Activated naive CD4-positive, alpha-beta T cell treated with Interleukin-2 at 50 U/mL for 16 hours (primary cell): Measurements from ENCODE around the gene ATE1.
"Not testable (repeated sequence)": the region's sequence is repeated elsewhere in the genome, so short reads cannot be mapped to it uniquely, and the experiment has no call there.

Experiments used
- DNase-seq: peaks from one replicate; pipeline ENCODE4 v3.0.0-alpha.2; 2020

ATE1 gene

DNA sequence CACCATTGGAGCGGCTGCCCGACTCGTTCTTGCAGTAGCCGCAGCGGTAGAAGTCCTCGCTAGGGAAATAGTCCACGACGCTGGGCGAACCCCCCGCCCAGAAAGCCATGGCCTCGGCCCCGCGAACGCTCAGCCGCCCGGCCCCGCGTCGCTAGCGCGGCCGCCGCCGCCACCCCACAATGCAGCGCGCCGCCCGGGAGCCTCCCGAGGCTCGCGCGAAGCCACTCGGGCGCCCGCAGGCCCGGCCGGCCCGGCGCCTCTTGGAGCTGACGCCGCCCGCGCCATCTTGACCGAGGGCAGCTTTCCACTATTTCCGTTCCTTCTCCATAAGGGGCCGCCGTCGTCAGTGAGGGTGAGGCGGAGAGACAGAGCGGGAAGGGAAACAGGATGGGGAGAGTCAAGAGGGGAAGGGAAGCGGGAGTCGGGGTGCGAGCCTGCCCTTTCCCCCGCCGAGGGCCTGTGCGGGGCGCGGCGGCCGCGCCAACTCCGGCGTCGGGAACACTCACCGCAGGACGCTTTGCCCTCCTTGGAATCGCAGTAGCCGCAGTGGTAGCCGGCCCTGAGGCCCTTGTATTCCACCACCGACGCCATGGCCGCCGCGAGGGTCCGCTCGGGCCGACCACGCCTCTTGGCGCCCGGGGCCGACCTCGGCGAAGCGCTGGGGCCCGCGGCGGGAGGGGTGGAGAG lies at the start of gene ATE1:
ATE1 (minus strand) TSS at position 191 of the 687 bp plus-strand sequence; CDS start at position 109, 82 bp downstream.
- DNase-seq: peak; percentile 83

GRCh38 chr10:121976607-121977006 lies 48.8 kb upstream of the ATE1 start:
- no peak for DNase-seq

GRCh38 chr10:121975295-121976086 lies 47.7 kb upstream of the ATE1 start:
- no peak for DNase-seq

- DNase-seq: peak; percentile 80
Observed at GRCh38 chr10:121974535-121975294, 46.9 kb upstream of the ATE1 start, which contains the start of gene NSMCE4A. Gene NSMCE4A (minus strand): TSS chr10:121975217. CDS start chr10:121975165, 52 bp downstream.

- no peak for DNase-seq
Observed at GRCh38 chr10:121974019-121974534, 46.2 kb upstream of the ATE1 start.

- not testable (repeated sequence) for DNase-seq
Observed at GRCh38 chr10:121969086-121969485, 41.3 kb upstream of the ATE1 start.

GRCh38 chr10:121965996-121966395 lies 38.2 kb upstream of the ATE1 start:
- DNase-seq: no peak

GRCh38 chr10:121961456-121961855 lies 33.6 kb upstream of the ATE1 start:
- DNase-seq: no peak

DNA sequence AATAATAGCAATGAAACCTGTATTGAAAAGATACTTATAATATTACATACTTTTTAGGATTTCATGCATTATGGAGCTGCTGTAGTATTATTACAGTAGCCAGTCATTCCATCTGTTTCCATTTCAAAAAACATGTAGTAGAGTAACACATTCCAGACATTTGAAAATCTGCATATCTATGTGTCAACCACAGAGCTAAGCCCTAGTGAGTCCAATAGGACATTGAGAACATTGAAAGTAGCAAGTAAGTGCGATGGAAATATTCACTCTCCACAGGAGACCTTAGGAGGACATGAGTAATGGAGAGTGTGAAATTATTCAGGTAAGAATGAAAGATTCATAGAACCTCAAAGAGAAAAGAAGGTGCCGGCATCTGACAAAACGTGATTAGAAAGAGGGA lies 31.8 kb upstream of the ATE1 start:
- no peak for DNase-seq

DNA sequence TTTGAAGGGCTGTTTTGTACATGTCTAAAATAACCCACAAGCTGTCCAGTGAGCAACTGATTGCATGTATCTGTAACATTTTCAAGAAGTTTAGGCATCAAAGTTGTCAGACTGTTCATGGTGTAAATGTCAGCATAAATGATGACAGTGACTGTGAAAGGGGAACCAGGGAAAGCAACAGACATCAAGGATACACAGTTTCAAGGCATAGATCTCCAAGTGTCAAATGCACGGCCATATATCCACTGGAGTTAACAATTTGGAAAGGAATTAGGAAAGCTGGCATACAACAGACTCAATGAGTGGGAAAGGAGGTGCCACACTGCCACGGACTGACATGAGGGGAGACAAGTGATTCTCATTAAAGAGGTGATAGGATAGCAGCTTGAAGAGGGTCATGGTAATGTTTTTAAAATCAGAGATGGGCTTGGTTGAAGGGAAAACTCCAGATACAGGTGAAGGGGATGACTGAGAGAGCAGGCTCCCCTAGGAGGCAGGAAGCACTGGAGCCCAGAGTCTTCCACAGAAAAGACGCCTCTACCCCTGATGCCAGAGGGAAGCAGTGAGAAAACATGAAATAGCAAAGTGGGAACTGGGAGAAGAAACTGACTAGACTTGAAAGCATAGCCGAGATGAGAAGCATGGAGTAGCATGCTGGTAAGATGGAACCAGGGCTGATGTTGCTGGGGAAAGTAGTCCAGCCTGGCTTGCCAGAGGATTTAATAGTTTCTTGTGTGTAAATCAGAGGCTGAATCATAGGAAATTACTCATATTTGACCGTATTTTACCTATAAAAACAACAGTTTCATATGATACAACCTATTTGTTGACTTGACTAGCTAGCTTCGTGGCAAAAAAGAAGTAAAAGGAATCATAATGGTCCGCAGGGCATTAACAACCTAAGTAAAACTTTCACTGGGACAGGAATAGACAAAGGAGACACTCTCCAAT lies 28.6 kb upstream of the ATE1 start:
- no peak for DNase-seq

DNA sequence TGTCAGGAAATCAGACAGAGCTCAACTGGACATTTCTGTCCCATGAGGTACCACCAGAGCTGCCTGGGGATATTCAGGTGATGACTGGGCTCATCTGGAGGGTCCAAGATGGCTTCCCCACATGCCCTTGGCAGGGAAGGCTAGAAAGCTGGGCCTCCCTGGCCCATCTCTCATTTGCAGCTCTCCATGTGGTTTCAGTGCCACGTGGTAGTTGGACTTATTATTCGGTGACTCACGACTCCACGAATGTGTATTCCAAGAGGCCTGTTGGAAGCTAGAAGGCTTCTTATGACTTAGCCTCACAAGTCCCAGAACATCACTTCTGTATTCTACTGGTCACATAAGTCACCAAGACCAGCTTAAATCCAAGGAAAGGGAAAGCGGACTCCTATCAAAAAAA lies 24.4 kb upstream of the ATE1 start:
- DNase-seq: no peak

DNA sequence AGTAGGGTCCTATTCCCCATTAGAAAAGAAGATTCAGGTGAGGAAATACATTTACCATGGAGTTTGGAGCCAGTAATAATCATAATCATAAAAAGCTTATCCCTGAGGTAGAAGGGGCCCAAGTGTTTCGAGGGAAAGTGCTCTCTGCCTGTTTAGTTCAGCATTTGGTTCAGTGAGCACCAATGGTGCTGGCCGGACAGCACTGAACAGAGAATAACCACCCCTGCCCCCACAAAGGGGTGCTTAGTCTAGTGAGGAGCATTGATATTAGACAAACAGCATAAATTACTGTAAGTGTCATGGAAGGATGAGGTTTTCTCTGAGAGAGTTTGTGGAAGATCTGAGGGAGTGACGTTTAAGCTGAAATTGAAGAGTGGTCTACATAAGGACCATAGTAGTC lies 21.6 kb upstream of the ATE1 start:
- DNase-seq: no peak

DNA sequence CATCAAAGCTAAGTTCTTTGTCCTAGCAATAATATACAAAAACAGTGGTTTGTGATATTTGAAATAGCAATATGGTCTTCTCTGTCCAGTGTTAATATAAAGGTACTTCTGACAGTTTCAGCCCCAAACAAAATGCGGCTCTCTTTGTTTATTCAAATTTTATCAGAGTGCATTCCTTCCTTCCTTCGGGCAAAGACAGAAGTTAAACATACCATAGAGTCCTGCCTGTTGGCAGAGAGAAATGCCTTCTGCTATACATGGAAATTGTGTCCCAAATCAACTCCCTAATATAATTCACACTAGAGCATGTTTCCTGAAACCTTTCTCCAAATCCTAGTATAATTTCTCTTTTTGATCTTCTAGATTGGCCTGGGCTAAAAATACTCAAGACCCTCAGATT lies 21.2 kb upstream of the ATE1 start:
- DNase-seq: no peak

DNA sequence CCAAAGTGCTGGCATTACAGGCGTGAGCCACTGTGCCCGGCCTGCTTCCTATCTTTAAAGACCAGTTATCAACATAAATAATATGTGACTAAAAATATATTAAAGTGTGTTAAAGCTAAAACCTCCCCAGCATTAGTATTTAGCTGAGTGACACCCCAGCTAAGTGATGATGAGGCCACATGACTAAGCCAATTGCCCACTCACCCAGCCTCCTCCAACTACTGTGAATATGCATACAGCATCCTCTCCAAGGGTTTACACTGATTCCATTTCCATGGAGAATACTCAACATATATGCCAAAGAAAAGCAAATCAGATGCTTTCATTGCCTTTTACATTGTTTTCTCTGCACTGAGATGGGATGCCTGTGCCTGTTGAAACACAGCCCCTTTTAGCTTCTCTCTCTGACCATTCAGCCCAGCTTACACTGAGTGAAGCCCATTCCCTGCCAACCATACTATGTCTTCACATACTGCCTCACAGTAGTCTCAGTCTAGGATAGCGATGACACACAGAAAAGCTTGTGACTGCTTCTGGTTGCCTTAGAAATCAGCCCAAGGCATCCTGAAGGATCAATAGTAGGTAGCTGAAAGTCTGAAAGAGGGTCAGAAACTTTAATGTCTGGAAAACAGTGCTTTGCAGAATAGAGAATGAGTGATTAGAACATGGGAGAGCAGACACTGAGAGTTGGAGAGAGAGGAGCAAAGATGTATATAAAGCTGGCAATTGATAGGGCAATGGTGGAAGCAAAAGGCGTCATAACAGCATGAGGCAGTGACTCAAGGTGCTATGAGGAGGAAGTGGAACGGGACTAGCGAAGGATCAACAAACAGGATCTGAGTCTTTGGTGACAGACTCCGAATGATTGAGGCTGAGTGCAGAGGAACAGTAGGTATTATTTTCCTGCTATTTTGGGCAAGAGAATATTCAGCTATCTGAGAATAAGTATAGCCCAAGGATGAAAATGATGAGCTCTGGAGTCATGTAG lies 19.8 kb upstream of the ATE1 start:
- no peak for DNase-seq

DNA sequence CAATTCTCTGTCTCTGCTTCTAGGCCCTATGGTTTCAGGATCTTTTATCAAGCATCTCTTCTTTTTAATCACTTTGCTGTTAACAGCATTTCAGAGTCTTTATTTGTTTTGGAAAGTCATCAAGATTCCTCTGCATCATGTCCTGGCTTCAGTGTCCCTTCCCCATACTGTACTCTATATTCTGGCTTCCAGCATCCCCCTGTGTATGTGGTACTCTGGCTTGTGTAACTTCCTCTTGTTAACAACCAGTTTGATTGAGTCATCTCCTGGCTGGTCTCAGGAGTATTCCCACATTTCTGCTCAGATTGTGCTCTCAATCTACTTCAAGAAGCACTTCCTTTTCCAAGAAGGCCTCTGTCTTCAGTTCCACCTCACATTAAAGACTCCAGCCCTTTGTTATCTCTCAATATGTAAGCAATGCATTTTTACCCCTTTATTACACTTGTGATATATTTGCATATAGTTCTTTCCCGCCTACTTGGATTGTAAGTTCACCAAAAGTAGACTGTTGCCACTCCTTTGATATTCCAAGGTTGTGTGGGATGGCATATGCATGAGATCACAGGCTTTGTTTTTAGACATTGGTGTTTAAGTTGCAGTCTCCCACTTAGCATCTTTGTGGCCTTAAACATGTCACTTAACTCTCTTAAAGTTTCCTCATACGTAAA lies 15.1 kb upstream of the ATE1 start:
- DNase-seq: no peak

DNA sequence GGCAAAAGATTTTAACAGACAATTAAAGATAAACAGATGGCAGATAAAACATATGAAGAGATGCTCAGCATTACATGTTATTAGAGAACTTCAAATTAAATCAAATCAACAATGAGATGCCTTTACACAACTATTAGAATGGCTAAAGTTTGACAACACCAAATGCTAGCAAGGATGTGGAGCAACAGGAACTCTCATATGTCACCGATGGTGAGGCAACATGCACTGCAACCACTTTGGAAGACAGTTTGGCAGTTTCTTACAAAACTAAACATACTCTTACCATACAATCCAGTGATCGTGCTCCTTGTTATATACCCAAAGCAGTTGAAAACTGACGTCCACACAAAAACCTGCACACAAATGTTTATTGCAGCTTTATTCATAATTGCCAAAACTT lies 13.7 kb upstream of the ATE1 start:
- no peak for DNase-seq

GRCh38 chr10:121936295-121936694 lies 8.5 kb upstream of the ATE1 start:
- no peak for DNase-seq

DNA sequence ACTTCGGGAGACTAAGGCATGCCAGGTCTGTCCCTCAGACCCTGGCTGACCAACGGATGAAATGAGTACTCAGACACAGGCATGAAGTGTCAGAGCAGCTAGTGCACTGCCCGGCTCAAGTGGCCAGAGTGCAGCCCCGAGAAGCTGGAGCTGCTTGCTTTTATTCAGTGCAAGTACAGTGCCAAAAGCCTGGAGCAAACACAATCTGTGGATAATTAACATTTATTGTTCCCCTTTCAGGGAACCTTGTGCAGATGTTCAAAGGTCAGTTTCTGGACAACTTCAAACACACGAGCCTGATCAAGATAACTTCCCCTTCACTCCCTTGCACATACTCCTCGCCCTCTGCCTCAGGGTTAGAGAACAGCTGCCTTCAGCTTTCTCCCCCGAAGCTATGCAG lies 7.9 kb upstream of the ATE1 start:
- no peak for DNase-seq

DNA sequence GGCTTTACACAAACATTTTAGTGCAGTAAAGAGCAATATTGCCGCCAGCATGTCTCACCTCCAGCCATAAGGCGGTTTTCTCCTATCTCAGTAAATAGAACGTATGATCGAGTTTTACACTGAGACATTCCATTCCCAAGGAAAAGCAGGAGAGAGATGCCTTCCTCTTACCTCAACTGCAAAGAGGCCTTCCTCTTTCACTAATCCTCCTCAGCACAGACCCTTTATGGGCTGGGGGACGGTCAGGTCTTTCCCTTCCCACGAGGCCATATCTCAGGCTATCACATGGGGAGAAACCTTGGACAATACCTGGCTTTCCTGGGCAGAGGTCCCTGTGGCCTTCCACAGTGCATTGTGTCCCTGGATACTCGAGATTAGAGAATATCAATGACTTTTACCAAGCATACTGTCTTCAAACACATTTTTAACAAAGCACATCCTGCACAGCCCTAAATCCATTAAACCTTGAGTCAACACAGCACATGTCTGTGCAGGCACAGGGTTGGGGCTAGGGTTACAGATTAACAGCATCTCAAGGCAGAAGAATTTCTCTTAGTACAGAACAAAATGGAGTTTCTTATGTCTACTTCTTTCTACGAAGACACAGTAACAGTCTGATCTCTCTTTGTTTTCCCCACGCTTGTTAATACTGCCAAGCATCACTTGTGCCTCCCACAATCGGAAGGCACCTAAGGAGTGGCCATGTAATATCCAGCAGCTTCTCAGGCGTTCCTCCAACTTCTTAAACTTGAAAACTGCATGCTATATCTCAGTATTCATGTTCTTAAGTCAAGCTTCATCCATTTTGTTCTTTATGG lies 2.6 kb upstream of the ATE1 start:
- not testable (repeated sequence) for DNase-seq
